ENCODE measurements around the gene ING5. TPM values are rescaled to one million over a fixed set of nuclear protein-coding genes. Genes with fewer than 3 reads are reported as not detected.

ING5 gene
- total RNA-seq, 1 donor from 2014 or later: 38.3 TPM

DNA sequence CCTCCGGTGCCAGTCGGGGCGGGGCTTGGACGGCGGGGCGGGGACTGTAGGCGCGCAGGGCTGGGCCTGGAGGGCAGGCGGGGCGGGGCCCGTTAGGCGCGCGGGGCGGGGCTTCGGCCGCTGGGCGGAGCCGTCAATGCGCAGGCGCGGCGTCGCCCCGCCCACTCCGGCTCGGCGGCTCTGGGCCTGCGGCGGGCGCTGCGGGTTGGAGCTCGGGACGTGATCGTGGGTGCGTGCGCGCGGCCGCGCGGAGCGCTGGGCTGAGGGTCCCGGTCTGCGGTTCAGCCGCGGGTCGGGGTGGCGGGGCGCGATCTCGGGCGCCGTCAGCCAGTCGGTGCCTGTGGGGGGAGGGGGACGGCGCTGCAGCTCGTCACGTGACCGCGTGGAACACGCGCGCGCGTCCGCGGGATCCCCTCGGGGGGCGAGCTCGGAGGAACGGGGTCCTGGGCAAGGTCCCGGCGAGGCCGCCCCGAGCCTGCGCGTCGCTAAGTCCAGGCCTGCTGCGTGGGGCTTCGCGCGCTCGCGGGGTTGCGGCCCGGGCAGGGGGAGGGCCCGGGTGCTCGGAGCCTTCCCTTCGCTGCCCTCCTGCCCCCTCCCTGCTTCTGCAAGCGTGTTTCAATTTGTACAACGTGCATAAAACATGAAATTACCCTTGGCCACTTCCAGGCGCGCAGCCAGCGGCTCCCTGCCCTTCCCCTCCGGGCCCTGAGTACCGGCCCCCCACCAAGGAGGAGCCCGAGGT is 32.8 kb downstream of the ING5 start, which contains the start of gene D2HGDH:
Gene D2HGDH (plus strand): TSS at position 164 of the 742 bp plus-strand sequence. CDS start 595 bp downstream, outside the sequence.
- Mint-ChIP-seq H3K27ac (ENCODE audit: unreplicated experiment) (no peak within 1 kb of the TSS), H3K4me3 (ENCODE audit: unreplicated experiment) (peak within 1 kb of the TSS; percentile 82), H3K36me3 (ENCODE audit: unreplicated experiment) (peaks cover 3% of the 10 kb centered on the region), H3K27me3 (ENCODE audit: unreplicated experiment) (peaks cover 6% of the 10 kb centered on the region), H3K4me1 (ENCODE audit: low read depth, unreplicated experiment) (no peaks in the 10 kb centered on the region), H3K9me3 (ENCODE audit: unreplicated experiment) (peaks cover 17% of the 10 kb centered on the region)
- TF ChIP-seq, protein P1, sequence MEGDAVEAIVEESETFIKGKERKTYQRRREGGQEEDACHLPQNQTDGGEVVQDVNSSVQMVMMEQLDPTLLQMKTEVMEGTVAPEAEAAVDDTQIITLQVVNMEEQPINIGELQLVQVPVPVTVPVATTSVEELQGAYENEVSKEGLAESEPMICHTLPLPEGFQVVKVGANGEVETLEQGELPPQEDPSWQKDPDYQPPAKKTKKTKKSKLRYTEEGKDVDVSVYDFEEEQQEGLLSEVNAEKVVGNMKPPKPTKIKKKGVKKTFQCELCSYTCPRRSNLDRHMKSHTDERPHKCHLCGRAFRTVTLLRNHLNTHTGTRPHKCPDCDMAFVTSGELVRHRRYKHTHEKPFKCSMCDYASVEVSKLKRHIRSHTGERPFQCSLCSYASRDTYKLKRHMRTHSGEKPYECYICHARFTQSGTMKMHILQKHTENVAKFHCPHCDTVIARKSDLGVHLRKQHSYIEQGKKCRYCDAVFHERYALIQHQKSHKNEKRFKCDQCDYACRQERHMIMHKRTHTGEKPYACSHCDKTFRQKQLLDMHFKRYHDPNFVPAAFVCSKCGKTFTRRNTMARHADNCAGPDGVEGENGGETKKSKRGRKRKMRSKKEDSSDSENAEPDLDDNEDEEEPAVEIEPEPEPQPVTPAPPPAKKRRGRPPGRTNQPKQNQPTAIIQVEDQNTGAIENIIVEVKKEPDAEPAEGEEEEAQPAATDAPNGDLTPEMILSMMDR (IDR thresholded peaks at IDR 0.05; ENCODE audit: partially characterized antibody, unreplicated experiment): no peak
- peak; percentile 97 for DNase-seq

- H3K9me3 Mint-ChIP-seq (ENCODE audit: unreplicated experiment): peaks cover 15% of the 10 kb centered on the region
- H3K27ac Mint-ChIP-seq (ENCODE audit: unreplicated experiment): no peak overlapping the region
- peaks cover 2% of the 10 kb centered on the region for H3K36me3 Mint-ChIP-seq (ENCODE audit: unreplicated experiment)
- H3K4me3 Mint-ChIP-seq (ENCODE audit: unreplicated experiment): peak overlapping the region; percentile 17
- no peaks in the 10 kb centered on the region for H3K4me1 Mint-ChIP-seq (ENCODE audit: low read depth, unreplicated experiment)
- no peak for DNase-seq
- TF ChIP-seq, protein P1 (IDR thresholded peaks at IDR 0.05; ENCODE audit: partially characterized antibody, unreplicated experiment): no peak
- peaks cover 3% of the 10 kb centered on the region for H3K27me3 Mint-ChIP-seq (ENCODE audit: unreplicated experiment)
These were observed 34.3 kb downstream of the ING5 start for GRCh38 chr2:241736111-241736510.

DNA sequence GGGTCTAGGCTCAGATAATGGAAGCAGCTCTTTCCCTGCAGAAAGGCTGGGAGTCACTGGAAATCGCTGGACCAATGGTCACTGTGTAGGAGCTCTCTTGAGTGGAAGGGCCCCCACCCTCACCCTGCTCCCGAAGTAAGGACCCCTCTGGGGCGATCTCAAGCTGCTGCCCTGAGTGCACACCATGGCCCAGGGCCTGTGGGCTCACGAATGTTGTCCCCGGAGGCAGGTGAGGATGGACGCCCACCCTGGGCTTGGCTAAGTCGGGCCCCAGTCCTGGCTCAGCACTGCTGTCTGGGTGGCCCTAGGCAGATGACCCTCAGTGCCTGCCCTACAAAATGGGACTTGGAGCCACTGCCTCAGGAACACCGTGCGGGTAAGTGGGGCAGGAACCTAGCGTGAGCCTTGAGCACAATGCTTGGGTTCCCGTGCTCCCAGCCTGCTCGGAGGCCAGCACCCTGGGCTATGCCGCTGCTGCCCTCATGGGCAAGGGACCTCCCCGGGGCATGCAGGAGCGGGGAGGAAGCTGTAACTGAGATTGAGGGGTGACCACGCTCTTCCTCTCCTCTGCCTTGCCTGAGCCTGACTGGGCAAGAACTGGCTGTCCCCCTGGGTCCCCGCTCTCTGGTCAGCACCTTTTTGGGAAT is 36.3 kb downstream of the ING5 start:
- TF ChIP-seq, protein P1 (IDR thresholded peaks at IDR 0.05; ENCODE audit: partially characterized antibody, unreplicated experiment): no peak
- no peaks in the 10 kb centered on the region for H3K4me1 Mint-ChIP-seq (ENCODE audit: low read depth, unreplicated experiment)
- no peaks in the 10 kb centered on the region for H3K36me3 Mint-ChIP-seq (ENCODE audit: unreplicated experiment)
- no peak overlapping the region for H3K4me3 Mint-ChIP-seq (ENCODE audit: unreplicated experiment)
- no peak for DNase-seq
- no peak overlapping the region for H3K27ac Mint-ChIP-seq (ENCODE audit: unreplicated experiment)
- H3K9me3 Mint-ChIP-seq (ENCODE audit: unreplicated experiment): peaks cover 14% of the 10 kb centered on the region
- peaks cover 3% of the 10 kb centered on the region for H3K27me3 Mint-ChIP-seq (ENCODE audit: unreplicated experiment)

DNA sequence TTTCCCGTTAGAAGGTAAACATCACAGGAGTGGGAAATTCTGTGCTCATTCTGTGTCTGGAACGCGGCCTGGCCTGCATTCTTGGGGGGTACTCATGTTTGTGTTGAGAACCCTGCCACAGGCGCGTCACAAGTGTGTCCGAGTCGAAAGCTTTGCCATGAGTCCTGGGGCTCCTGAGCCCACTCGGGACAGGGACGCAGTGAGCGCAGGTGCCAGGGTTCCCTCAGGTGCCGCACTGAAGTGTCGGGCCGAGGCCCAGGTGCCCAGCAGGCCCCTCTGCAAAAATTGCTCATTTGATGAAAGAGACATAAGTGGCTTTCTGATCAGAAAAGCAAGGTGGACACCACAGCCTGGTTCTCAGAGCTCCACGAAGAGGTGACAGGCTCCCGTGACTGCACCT is 37.3 kb downstream of the ING5 start:
- H3K9me3 Mint-ChIP-seq (ENCODE audit: unreplicated experiment): peaks cover 14% of the 10 kb centered on the region
- H3K27me3 Mint-ChIP-seq (ENCODE audit: unreplicated experiment): peaks cover 3% of the 10 kb centered on the region
- H3K4me1 Mint-ChIP-seq (ENCODE audit: low read depth, unreplicated experiment): no peaks in the 10 kb centered on the region
- H3K4me3 Mint-ChIP-seq (ENCODE audit: unreplicated experiment): no peak overlapping the region
- TF ChIP-seq, protein P1 (IDR thresholded peaks at IDR 0.05; ENCODE audit: partially characterized antibody, unreplicated experiment): no peak
- no peak overlapping the region for H3K27ac Mint-ChIP-seq (ENCODE audit: unreplicated experiment)
- no peaks in the 10 kb centered on the region for H3K36me3 Mint-ChIP-seq (ENCODE audit: unreplicated experiment)
- no peak for DNase-seq

DNA sequence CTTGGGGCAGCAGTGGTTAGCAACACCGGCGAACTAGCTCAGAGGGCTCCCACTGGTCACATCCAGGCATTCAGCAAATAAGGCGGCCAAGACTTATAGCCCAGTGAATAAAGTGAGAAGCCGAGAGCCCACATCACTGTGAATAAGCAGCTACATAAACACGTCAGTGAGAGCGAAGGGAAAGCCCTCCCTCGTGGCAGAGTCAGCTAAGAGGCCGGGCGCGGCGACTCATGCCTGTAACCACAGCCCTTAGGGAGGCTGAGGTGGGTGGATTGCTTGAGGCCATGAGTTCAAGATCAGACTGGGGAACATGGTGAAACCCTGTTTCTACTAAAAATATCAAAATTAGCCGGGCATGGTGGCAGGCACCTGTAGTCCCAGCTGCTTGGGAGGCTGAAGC is 37.8 kb downstream of the ING5 start:
- Mint-ChIP-seq H3K27ac (ENCODE audit: unreplicated experiment) (no peak overlapping the region), H3K27me3 (ENCODE audit: unreplicated experiment) (peaks cover 3% of the 10 kb centered on the region), H3K4me3 (ENCODE audit: unreplicated experiment) (no peak overlapping the region), H3K36me3 (ENCODE audit: unreplicated experiment) (no peaks in the 10 kb centered on the region), H3K9me3 (ENCODE audit: unreplicated experiment) (peaks cover 14% of the 10 kb centered on the region), H3K4me1 (ENCODE audit: low read depth, unreplicated experiment) (no peaks in the 10 kb centered on the region)
- TF ChIP-seq, protein P1 (IDR thresholded peaks at IDR 0.05; ENCODE audit: partially characterized antibody, unreplicated experiment): no peak
- DNase-seq: no peak

Data from glutamatergic neuron (in vitro differentiated cells).